ENCODE results near the gene EIF4A2.

DNA sequence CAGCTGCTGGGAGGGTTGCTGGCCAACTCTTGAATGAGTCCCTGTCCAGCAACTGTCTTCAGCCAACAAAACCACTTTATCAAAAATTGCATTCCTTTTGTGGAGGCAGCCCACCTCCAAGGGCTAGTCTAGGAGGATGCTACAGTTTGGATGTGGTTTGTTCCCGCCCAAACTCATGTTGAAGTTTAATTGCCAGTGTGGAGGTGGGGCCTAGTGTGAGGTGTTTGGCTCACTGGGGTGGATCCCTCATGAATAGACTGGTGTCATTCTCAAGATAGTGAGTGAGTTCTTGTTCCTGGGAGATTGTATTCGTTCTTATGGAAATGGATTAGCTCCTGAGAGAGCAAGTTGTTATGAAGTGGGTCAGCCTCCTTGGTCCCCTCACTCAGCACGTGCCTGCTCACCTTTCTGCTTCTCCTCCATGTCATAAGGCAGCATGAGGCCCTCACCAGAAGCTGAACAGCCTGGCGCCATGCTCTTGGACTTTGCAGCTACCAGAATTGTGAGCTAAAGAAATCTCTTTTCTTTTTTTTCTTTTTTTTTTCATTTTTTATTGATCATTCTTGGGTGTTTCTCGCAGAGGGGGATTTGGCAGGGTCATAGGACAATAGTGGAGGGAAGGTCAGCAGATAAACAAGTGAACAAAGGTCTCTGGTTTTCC, 27.1 kb downstream of the EIF4A2 start:
- TF ChIP-seq, protein P1, sequence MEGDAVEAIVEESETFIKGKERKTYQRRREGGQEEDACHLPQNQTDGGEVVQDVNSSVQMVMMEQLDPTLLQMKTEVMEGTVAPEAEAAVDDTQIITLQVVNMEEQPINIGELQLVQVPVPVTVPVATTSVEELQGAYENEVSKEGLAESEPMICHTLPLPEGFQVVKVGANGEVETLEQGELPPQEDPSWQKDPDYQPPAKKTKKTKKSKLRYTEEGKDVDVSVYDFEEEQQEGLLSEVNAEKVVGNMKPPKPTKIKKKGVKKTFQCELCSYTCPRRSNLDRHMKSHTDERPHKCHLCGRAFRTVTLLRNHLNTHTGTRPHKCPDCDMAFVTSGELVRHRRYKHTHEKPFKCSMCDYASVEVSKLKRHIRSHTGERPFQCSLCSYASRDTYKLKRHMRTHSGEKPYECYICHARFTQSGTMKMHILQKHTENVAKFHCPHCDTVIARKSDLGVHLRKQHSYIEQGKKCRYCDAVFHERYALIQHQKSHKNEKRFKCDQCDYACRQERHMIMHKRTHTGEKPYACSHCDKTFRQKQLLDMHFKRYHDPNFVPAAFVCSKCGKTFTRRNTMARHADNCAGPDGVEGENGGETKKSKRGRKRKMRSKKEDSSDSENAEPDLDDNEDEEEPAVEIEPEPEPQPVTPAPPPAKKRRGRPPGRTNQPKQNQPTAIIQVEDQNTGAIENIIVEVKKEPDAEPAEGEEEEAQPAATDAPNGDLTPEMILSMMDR (IDR thresholded peaks at IDR 0.05): no peak
- TF ChIP-seq MEF2A (IDR thresholded peaks at IDR 0.05; ENCODE audit: borderline replicate concordance, low read depth): no peak
- TF ChIP-seq, protein P2, sequence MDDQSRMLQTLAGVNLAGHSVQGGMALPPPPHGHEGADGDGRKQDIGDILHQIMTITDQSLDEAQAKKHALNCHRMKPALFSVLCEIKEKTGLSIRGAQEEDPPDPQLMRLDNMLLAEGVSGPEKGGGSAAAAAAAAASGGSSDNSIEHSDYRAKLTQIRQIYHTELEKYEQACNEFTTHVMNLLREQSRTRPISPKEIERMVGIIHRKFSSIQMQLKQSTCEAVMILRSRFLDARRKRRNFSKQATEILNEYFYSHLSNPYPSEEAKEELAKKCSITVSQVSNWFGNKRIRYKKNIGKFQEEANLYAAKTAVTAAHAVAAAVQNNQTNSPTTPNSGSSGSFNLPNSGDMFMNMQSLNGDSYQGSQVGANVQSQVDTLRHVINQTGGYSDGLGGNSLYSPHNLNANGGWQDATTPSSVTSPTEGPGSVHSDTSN (IDR thresholded peaks at IDR 0.05): no peak
- TF ChIP-seq RFX5 (IDR thresholded peaks at IDR 0.05; ENCODE audit: low read length): no peak
- TF ChIP-seq POLR2AphosphoS5 (IDR thresholded peaks at IDR 0.05; ENCODE audit: low read depth, low read length): no peak
- no peak for TF ChIP-seq RXRA (IDR thresholded peaks at IDR 0.05; ENCODE audit: borderline replicate concordance, low read depth)
- TF ChIP-seq EP300 (IDR thresholded peaks at IDR 0.05; ENCODE audit: borderline replicate concordance in 1 of 2, low read depth in 1 of 2, low read length in 1 of 2): no peak
- TF ChIP-seq, protein P3, sequence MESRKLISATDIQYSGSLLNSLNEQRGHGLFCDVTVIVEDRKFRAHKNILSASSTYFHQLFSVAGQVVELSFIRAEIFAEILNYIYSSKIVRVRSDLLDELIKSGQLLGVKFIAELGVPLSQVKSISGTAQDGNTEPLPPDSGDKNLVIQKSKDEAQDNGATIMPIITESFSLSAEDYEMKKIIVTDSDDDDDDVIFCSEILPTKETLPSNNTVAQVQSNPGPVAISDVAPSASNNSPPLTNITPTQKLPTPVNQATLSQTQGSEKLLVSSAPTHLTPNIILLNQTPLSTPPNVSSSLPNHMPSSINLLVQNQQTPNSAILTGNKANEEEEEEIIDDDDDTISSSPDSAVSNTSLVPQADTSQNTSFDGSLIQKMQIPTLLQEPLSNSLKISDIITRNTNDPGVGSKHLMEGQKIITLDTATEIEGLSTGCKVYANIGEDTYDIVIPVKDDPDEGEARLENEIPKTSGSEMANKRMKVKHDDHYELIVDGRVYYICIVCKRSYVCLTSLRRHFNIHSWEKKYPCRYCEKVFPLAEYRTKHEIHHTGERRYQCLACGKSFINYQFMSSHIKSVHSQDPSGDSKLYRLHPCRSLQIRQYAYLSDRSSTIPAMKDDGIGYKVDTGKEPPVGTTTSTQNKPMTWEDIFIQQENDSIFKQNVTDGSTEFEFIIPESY (IDR thresholded peaks at IDR 0.05; ENCODE audit: borderline replicate concordance, low read depth): no peak
- TF ChIP-seq ELF1 (IDR thresholded peaks at IDR 0.05): no peak
